T-helper 2 cell (primary cell): ENCODE measurements around the gene GSTP1.
"Not testable (repeated sequence)": the region's sequence is repeated elsewhere in the genome, so short reads cannot be mapped to it uniquely, and the experiment has no call there.

Experiments
- DNase-seq, 5 experiments: peaks; one replicate each; pipeline versions ENCODE4 v3.0.0 to v3.0.0-alpha.2; 2012 to 2022

The GSTP1 gene

GRCh38 chr11:67564230-67564629, 19.4 kb upstream of the GSTP1 start:
- no peak for DNase-seq

GRCh38 chr11:67571443-67571842, 12.2 kb upstream of the GSTP1 start:
- no peak for DNase-seq

- no peak for DNase-seq
Measured at GRCh38 chr11:67572305-67572704, 11.3 kb upstream of the GSTP1 start.

GRCh38 chr11:67572747-67573419, 10.7 kb upstream of the GSTP1 start:
- peak in 1 of 5 experiments; percentile 34 for DNase-seq

GRCh38 chr11:67574938-67575337, 8.7 kb upstream of the GSTP1 start:
- no peak for DNase-seq

- DNase-seq = peak in 1 of 5 experiments; percentile 27
Measured at GRCh38 chr11:67576735-67577475, 6.7 kb upstream of the GSTP1 start.

- DNase-seq = no peak
Measured at GRCh38 chr11:67577951-67578350, 5.7 kb upstream of the GSTP1 start.

GRCh38 chr11:67581469-67581868, 2.1 kb upstream of the GSTP1 start:
- DNase-seq = no peak

GRCh38 chr11:67582011-67582410, 1.6 kb upstream of the GSTP1 start:
- DNase-seq = no peak

- DNase-seq = peak in 2 of 5 experiments; percentile 7 to 43
Measured at GRCh38 chr11:67584205-67584880, 731 bp downstream of the GSTP1 start.

GRCh38 chr11:67584881-67585873, 1.6 kb downstream of the GSTP1 start:
- DNase-seq = peak in 1 of 5 experiments; percentile 26

- DNase-seq = no peak
Measured at GRCh38 chr11:67585911-67586310, 2.3 kb downstream of the GSTP1 start.

GRCh38 chr11:67586568-67587250, 3.1 kb downstream of the GSTP1 start:
- DNase-seq = no peak

GRCh38 chr11:67588136-67588503, 4.5 kb downstream of the GSTP1 start:
- DNase-seq = no peak

GRCh38 chr11:67588899-67589415, 5.3 kb downstream of the GSTP1 start:
- not testable (repeated sequence) for DNase-seq

- no peak for DNase-seq
Measured at GRCh38 chr11:67592880-67593564, 9.4 kb downstream of the GSTP1 start.

- no peak for DNase-seq
Measured at GRCh38 chr11:67593565-67593905, 9.9 kb downstream of the GSTP1 start.

GRCh38 chr11:67594480-67594879, 10.9 kb downstream of the GSTP1 start:
- DNase-seq = no peak

- no peak for DNase-seq
Measured at GRCh38 chr11:67596753-67597300, 13.2 kb downstream of the GSTP1 start.

GRCh38 chr11:67597458-67597857, 13.8 kb downstream of the GSTP1 start:
- DNase-seq = not testable (repeated sequence)

- not testable (repeated sequence) for DNase-seq
Measured at GRCh38 chr11:67597963-67598362, 14.4 kb downstream of the GSTP1 start.
